Measurements from ENCODE around the gene FAM174A. TPM values are rescaled to one million over a fixed set of nuclear protein-coding genes. Genes with fewer than 3 reads are reported as not detected.

FAM174A gene
- total and polyA plus RNA-seq, 8 donors = 8.2 to 31.5 (median 9.3) TPM

- Histone ChIP-seq H3K9me3 (no peaks in the 10 kb centered on the region), H3K4me1 (peaks cover under 1 to 4% (median 1%) of the 10 kb centered on the region in 3 donors), H3K4me3 (no peak overlapping the region), H3K27me3 (no peaks in the 10 kb centered on the region), H3K27ac (no peak overlapping the region), H3K36me3 (no peaks in the 10 kb centered on the region)
- FAIRE-seq (no peak), ATAC-seq (no peak), DNase-seq (no peak)
- no peak for TF ChIP-seq CTCF (IDR thresholded peaks at IDR 0.05)
- intact Hi-C loops (cut with DNase I) = no loop called here
- 97 to 100% methylated on average over 1 of the region's 1 CpG for WGBS, 2 donors
Measured at GRCh38 chr5:100550531-100551051, 15.4 kb downstream of the FAM174A start.

DNA sequence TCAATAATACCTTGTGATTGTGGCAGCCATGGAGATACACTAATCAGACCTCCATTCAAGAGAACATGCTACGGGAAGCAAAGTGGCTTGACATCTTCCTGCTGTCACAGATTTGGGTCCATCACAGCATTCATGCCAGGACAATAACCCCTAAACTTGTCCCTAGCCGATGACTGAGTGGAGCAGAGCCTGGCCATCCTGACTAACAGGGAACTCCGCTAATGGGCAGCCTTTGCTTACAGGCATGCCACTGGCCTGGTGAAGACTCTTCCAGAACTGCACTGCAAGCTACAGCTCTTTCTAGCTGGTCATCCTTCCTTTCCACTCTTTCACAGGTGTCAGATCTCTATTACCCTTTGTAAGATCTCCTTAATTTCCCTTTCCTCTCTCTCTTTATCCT lies 16.0 kb downstream of the FAM174A start:
- H3K27me3 ChIP-seq = no peaks in the 10 kb centered on the region
- no peaks in the 10 kb centered on the region for H3K9me3 ChIP-seq
- intact Hi-C loops (cut with DNase I) = no loop called here
- ATAC-seq = no peak
- peaks cover 0 to 1% (median 0%) of the 10 kb centered on the region in 3 donors for H3K4me1 ChIP-seq
- FAIRE-seq = no peak
- no peak for DNase-seq
- no peak overlapping the region for H3K27ac ChIP-seq
- H3K36me3 ChIP-seq = no peaks in the 10 kb centered on the region
- H3K4me3 ChIP-seq = no peak overlapping the region
- WGBS, 2 donors = 95 to 97% methylated on average over 3 of the region's 3 CpGs
- no peak for TF ChIP-seq CTCF (IDR thresholded peaks at IDR 0.05)

- Histone ChIP-seq H3K9me3 (no peaks in the 10 kb centered on the region), H3K36me3 (no peaks in the 10 kb centered on the region), H3K4me1 (no peaks in the 10 kb centered on the region), H3K4me3 (no peak overlapping the region), H3K27me3 (no peaks in the 10 kb centered on the region), H3K27ac (no peak overlapping the region)
- TF ChIP-seq CTCF (IDR thresholded peaks at IDR 0.05) = no peak
- intact Hi-C loops (cut with DNase I) = no loop called here
- ATAC-seq (no peak), DNase-seq (no peak), FAIRE-seq (no peak)
Measured at GRCh38 chr5:100553209-100553608, 18.0 kb downstream of the FAM174A start.

GRCh38 chr5:100560860-100561259 lies 25.7 kb downstream of the FAM174A start:
- no peaks in the 10 kb centered on the region for H3K9me3 ChIP-seq
- no peak for FAIRE-seq
- H3K4me1 ChIP-seq = no peaks in the 10 kb centered on the region
- DNase-seq = no peak
- intact Hi-C loops (cut with DNase I) = no loop called here
- no peak for ATAC-seq
- H3K36me3 ChIP-seq = peaks cover 0 to 3% (median 0%) of the 10 kb centered on the region in 3 donors
- H3K27me3 ChIP-seq = no peaks in the 10 kb centered on the region
- H3K27ac ChIP-seq = no peak overlapping the region
- no peak overlapping the region for H3K4me3 ChIP-seq
- WGBS, 2 donors = 94 to 100% methylated on average over 1 of the region's 1 CpG
- TF ChIP-seq CTCF (IDR thresholded peaks at IDR 0.05) = no peak

DNA sequence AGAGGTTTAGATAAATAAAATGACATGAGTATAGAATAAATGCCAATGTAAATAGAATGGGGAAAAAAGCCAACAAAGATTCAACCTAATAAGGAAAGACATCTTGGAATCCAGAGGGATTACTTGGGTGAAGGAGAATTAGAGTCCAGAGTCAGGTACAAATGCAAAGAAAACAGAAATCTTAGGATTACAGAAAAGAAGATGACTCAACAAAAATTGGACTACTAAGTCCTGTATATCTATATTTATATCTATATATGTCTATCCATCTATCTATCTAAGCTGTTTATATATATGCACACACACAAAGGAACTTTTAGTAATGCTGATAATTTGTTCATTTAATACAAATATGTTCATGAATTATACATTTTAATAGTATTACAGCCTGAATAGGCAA lies 27.6 kb downstream of the FAM174A start:
- Histone ChIP-seq H3K9me3 (no peaks in the 10 kb centered on the region), H3K4me1 (no peaks in the 10 kb centered on the region), H3K4me3 (no peak overlapping the region), H3K36me3 (peaks cover 0 to 3% (median 0%) of the 10 kb centered on the region in 3 donors), H3K27ac (no peak overlapping the region), H3K27me3 (no peaks in the 10 kb centered on the region)
- TF ChIP-seq CTCF (IDR thresholded peaks at IDR 0.05) = no peak
- DNase-seq (no peak), FAIRE-seq (no peak), ATAC-seq (no peak)
- intact Hi-C loops (cut with DNase I) = no loop called here

Data from pancreas (tissue), 10 donors.